ENCODE measurements around the gene FAAP100. TPM values are rescaled to one million over a fixed set of nuclear protein-coding genes. Genes with fewer than 3 reads are reported as not detected.

Gene FAAP100
- total RNA-seq, 1 experiment from 2014 or later = 54.7 TPM

DNA sequence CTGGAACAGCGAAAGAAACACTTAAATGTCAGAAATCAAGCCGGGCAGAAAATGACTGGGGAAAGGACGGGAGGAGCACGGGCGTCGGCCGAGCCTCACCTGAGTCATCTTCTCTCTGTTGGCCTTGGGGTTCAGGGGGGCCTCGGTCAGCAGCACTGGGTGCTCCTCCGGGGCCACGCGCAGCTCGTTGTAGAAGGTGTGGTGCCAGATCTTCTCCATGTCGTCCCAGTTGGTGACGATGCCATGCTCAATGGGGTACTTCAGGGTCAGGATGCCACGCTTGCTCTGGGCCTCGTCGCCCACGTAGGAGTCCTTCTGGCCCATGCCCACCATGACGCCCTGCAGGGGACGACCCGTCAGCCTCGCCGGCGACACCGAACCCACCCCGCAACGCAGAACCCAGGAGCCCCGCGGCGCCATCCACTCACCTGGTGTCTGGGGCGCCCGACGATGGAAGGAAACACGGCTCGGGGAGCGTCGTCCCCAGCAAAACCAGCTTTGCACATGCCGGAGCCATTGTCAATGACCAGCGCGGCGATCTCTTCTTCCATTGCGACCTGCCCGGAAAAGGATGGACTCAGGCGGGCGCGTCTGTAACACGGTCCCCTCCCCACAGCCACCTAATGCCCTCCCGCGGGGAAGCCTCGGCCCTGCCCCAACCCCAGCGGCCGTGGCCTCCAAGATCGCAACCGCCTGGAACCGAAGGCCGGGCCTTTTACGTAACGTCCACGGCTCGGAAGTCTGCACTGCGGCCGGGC is 40.2 kb downstream of the FAAP100 start (continued):
- TF ChIP-seq ZNF416 (CRISPR knock-in tag; IDR thresholded peaks at IDR 0.05) (peak; percentile 88; the same call in 1 of the 2 replicates), CBFB (CRISPR knock-in tag; IDR thresholded peaks at IDR 0.05; ENCODE audit: low read depth) (no peak), ZNF219 (CRISPR knock-in tag; IDR thresholded peaks at IDR 0.05; ENCODE audit: borderline replicate concordance) (no peak), NR2C2 (CRISPR knock-in tag; IDR thresholded peaks at IDR 0.05) (no peak), GABPB1 (CRISPR knock-in tag; IDR thresholded peaks at IDR 0.05) (peak; percentile 7; the same call in 1 of the 2 replicates), ZNF423 (CRISPR knock-in tag; IDR thresholded peaks at IDR 0.05) (no peak), EMX1 (CRISPR knock-in tag; IDR thresholded peaks at IDR 0.05) (peak; percentile 90), ZNF263 (CRISPR knock-in tag; IDR thresholded peaks at IDR 0.05; ENCODE audit: low read depth) (no peak), ESRRA (CRISPR knock-in tag; IDR thresholded peaks at IDR 0.05; ENCODE audit: borderline replicate concordance) (no peak; the same call in 1 of the 2 replicates), OVOL2 (CRISPR knock-in tag; IDR thresholded peaks at IDR 0.05; ENCODE audit: borderline replicate concordance) (no peak), ZNF317 (CRISPR knock-in tag; IDR thresholded peaks at IDR 0.05; ENCODE audit: borderline replicate concordance, low read depth) (no peak), TP53 (CRISPR knock-in tag; IDR thresholded peaks at IDR 0.05) (no peak), ZNF121 (CRISPR knock-in tag; IDR thresholded peaks at IDR 0.05) (no peak), NR1H2 (CRISPR knock-in tag; IDR thresholded peaks at IDR 0.05) (no peak)
- TF ChIP-seq, protein P1, sequence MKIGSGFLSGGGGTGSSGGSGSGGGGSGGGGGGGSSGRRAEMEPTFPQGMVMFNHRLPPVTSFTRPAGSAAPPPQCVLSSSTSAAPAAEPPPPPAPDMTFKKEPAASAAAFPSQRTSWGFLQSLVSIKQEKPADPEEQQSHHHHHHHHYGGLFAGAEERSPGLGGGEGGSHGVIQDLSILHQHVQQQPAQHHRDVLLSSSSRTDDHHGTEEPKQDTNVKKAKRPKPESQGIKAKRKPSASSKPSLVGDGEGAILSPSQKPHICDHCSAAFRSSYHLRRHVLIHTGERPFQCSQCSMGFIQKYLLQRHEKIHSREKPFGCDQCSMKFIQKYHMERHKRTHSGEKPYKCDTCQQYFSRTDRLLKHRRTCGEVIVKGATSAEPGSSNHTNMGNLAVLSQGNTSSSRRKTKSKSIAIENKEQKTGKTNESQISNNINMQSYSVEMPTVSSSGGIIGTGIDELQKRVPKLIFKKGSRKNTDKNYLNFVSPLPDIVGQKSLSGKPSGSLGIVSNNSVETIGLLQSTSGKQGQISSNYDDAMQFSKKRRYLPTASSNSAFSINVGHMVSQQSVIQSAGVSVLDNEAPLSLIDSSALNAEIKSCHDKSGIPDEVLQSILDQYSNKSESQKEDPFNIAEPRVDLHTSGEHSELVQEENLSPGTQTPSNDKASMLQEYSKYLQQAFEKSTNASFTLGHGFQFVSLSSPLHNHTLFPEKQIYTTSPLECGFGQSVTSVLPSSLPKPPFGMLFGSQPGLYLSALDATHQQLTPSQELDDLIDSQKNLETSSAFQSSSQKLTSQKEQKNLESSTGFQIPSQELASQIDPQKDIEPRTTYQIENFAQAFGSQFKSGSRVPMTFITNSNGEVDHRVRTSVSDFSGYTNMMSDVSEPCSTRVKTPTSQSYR (CRISPR knock-in tag; IDR thresholded peaks at IDR 0.05) = no peak
- TF ChIP-seq, protein P2, sequence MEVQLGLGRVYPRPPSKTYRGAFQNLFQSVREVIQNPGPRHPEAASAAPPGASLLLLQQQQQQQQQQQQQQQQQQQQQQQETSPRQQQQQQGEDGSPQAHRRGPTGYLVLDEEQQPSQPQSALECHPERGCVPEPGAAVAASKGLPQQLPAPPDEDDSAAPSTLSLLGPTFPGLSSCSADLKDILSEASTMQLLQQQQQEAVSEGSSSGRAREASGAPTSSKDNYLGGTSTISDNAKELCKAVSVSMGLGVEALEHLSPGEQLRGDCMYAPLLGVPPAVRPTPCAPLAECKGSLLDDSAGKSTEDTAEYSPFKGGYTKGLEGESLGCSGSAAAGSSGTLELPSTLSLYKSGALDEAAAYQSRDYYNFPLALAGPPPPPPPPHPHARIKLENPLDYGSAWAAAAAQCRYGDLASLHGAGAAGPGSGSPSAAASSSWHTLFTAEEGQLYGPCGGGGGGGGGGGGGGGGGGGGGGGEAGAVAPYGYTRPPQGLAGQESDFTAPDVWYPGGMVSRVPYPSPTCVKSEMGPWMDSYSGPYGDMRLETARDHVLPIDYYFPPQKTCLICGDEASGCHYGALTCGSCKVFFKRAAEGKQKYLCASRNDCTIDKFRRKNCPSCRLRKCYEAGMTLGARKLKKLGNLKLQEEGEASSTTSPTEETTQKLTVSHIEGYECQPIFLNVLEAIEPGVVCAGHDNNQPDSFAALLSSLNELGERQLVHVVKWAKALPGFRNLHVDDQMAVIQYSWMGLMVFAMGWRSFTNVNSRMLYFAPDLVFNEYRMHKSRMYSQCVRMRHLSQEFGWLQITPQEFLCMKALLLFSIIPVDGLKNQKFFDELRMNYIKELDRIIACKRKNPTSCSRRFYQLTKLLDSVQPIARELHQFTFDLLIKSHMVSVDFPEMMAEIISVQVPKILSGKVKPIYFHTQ (CRISPR knock-in tag; IDR thresholded peaks at IDR 0.05) = peak; percentile 84; the same call in 1 of the 2 replicates
- TF ChIP-seq, protein P3, sequence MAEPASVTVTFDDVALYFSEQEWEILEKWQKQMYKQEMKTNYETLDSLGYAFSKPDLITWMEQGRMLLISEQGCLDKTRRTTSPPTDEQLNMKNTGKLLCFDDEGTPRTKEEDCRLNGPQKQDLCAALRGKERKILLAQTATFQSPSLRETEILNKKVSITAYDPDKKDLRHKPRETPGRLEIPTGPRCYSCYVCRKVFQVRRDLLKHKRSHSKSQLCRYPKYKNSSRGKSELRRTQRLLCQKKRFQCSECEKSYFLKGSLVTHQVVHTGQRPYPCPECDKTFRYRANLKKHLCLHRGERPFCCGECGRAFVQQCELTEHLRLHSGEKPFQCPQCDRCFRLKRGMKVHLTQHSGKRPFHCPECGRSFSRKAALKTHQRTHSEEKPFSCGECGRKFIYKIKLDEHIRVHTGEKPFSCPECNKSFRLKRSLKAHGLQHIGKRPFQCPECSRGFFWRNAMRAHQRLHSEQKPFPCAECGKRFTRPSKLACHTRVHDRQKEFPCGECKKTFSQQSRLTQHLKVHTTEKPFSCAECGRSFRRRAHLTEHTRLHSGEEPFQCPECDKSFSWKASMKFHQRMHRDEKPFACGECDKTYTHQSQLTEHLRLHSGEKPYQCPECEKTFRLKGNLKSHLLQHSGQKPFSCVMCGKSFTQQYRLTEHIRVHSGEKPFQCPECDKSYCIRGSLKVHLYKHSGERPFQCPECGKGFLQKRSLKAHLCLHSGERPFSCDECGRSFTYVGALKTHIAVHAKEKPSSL (CRISPR knock-in tag; conservative IDR thresholded peaks at IDR 0.05) = peak; percentile 85; the same call in 1 of the 2 replicates
- TF ChIP-seq, protein P4, sequence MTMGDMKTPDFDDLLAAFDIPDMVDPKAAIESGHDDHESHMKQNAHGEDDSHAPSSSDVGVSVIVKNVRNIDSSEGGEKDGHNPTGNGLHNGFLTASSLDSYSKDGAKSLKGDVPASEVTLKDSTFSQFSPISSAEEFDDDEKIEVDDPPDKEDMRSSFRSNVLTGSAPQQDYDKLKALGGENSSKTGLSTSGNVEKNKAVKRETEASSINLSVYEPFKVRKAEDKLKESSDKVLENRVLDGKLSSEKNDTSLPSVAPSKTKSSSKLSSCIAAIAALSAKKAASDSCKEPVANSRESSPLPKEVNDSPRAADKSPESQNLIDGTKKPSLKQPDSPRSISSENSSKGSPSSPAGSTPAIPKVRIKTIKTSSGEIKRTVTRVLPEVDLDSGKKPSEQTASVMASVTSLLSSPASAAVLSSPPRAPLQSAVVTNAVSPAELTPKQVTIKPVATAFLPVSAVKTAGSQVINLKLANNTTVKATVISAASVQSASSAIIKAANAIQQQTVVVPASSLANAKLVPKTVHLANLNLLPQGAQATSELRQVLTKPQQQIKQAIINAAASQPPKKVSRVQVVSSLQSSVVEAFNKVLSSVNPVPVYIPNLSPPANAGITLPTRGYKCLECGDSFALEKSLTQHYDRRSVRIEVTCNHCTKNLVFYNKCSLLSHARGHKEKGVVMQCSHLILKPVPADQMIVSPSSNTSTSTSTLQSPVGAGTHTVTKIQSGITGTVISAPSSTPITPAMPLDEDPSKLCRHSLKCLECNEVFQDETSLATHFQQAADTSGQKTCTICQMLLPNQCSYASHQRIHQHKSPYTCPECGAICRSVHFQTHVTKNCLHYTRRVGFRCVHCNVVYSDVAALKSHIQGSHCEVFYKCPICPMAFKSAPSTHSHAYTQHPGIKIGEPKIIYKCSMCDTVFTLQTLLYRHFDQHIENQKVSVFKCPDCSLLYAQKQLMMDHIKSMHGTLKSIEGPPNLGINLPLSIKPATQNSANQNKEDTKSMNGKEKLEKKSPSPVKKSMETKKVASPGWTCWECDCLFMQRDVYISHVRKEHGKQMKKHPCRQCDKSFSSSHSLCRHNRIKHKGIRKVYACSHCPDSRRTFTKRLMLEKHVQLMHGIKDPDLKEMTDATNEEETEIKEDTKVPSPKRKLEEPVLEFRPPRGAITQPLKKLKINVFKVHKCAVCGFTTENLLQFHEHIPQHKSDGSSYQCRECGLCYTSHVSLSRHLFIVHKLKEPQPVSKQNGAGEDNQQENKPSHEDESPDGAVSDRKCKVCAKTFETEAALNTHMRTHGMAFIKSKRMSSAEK (CRISPR knock-in tag; IDR thresholded peaks at IDR 0.05; ENCODE audit: borderline replicate concordance) = peak; percentile 57; the same call in 1 of the 2 replicates
- TF ChIP-seq, protein P5, sequence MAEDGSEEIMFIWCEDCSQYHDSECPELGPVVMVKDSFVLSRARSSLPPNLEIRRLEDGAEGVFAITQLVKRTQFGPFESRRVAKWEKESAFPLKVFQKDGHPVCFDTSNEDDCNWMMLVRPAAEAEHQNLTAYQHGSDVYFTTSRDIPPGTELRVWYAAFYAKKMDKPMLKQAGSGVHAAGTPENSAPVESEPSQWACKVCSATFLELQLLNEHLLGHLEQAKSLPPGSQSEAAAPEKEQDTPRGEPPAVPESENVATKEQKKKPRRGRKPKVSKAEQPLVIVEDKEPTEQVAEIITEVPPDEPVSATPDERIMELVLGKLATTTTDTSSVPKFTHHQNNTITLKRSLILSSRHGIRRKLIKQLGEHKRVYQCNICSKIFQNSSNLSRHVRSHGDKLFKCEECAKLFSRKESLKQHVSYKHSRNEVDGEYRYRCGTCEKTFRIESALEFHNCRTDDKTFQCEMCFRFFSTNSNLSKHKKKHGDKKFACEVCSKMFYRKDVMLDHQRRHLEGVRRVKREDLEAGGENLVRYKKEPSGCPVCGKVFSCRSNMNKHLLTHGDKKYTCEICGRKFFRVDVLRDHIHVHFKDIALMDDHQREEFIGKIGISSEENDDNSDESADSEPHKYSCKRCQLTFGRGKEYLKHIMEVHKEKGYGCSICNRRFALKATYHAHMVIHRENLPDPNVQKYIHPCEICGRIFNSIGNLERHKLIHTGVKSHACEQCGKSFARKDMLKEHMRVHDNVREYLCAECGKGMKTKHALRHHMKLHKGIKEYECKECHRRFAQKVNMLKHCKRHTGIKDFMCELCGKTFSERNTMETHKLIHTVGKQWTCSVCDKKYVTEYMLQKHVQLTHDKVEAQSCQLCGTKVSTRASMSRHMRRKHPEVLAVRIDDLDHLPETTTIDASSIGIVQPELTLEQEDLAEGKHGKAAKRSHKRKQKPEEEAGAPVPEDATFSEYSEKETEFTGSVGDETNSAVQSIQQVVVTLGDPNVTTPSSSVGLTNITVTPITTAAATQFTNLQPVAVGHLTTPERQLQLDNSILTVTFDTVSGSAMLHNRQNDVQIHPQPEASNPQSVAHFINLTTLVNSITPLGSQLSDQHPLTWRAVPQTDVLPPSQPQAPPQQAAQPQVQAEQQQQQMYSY (CRISPR knock-in tag; IDR thresholded peaks at IDR 0.05) = no peak
- TF ChIP-seq, protein P6, sequence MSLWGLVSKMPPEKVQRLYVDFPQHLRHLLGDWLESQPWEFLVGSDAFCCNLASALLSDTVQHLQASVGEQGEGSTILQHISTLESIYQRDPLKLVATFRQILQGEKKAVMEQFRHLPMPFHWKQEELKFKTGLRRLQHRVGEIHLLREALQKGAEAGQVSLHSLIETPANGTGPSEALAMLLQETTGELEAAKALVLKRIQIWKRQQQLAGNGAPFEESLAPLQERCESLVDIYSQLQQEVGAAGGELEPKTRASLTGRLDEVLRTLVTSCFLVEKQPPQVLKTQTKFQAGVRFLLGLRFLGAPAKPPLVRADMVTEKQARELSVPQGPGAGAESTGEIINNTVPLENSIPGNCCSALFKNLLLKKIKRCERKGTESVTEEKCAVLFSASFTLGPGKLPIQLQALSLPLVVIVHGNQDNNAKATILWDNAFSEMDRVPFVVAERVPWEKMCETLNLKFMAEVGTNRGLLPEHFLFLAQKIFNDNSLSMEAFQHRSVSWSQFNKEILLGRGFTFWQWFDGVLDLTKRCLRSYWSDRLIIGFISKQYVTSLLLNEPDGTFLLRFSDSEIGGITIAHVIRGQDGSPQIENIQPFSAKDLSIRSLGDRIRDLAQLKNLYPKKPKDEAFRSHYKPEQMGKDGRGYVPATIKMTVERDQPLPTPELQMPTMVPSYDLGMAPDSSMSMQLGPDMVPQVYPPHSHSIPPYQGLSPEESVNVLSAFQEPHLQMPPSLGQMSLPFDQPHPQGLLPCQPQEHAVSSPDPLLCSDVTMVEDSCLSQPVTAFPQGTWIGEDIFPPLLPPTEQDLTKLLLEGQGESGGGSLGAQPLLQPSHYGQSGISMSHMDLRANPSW (CRISPR knock-in tag; conservative IDR thresholded peaks at IDR 0.05; ENCODE audit: low read depth) = no peak
